Liver (tissue), 3 donors: ENCODE data around the gene WDR90.

ENCODE experiments used
- EGR1 ChIP-seq, 2 donors: IDR thresholded peaks; 2 replicates each; pipeline ENCODE4 v1.6.1; 2016 to 2018; ENCODE audit warnings: antibody characterized with exemption in 2 of 2, low read depth in 2 of 2
- FOXA1 ChIP-seq: IDR thresholded peaks from 2 replicates; pipeline ENCODE4 v1.6.1; 2016; ENCODE audit warnings: antibody characterized with exemption
- JUND ChIP-seq, 2 donors: IDR thresholded peaks; 2 replicates each; pipeline ENCODE4 v1.6.1; 2016; ENCODE audit warnings: antibody characterized with exemption in 2 of 2
- RAD21 ChIP-seq, 2 donors: IDR thresholded peaks; 2 replicates each; pipeline ENCODE4 v1.6.1; 2016; ENCODE audit warnings: antibody characterized with exemption in 2 of 2, mild to moderate bottlenecking in 2 of 2
- SP1 ChIP-seq: IDR thresholded peaks from 2 replicates; pipeline ENCODE4 v1.6.1; 2018; ENCODE audit warnings: antibody characterized with exemption, mild to moderate bottlenecking
- TAF1 ChIP-seq: conservative IDR thresholded peaks from 2 replicates; pipeline ENCODE4 v1.6.1; 2016; ENCODE audit warnings: antibody characterized with exemption, mild to moderate bottlenecking
- YY1 ChIP-seq: IDR thresholded peaks from 2 replicates; pipeline ENCODE4 v1.6.1; 2016; ENCODE audit warnings: antibody characterized with exemption, mild to moderate bottlenecking
- TF ChIP-seq, protein P1 (sequence below): fragments of 150-350 bp; IDR thresholded peaks from 2 replicates; pipeline ENCODE4 v1.5.1; 2017; ENCODE audit warnings: improper control_type of control experiment, low read depth, low read length; ENCODE audit not compliant: missing input control
- TF ChIP-seq, protein P2 (sequence below): IDR thresholded peaks from 2 replicates; pipeline ENCODE4 v1.6.1; 2016; ENCODE audit warnings: antibody characterized with exemption, mild to moderate bottlenecking
- TF ChIP-seq, protein P3 (sequence below): IDR thresholded peaks from 2 replicates; pipeline ENCODE4 v1.6.1; 2016; ENCODE audit warnings: antibody characterized with exemption
- TF ChIP-seq, protein P4 (sequence below): IDR thresholded peaks from 2 replicates; pipeline ENCODE4 v1.6.1; 2016; ENCODE audit warnings: antibody characterized with exemption
- donor health status: healthy.
- donor health status: healthy.

DNA sequence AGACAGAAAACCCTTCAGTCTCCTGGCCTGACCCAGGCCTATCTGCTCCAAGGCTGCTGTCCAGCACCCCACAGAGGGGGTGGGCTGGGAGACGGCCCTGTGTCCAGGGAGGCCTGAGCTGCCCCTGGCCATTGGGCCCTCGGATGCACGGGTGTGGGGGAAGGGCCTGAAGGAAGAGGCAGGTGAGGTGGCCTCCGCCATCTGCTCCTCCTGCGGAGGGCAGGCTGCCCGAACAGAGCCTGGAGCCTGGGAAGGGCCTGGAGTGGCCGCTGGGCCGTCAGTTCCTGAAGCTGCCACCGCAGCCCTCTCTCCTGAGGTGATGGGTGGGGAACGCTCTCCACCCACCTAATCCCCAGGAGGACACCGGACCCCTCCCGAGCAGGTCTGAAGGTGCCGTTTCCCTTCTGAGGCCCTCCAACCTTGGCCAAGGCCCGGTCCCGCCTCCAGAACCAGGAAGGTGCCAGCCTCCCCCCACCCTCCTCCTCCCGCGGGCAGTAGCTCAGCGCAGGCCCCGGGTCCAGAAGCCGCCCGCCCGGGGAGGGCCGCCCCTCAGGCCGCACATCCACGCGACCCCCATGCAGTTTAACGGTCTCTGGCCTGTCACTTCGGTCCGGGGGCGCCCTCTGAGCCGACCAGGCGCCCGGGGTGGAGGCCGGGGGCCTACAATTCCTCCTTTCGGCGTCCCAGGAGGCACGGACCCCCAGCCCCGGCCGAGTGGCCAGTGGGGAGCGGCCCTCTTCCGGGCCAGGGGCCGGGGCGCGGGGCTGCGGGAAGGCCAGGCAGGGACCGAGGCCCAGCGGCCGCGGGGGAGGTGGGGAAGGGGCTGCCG is 55.6 kb downstream of the WDR90 start:
- TF ChIP-seq JUND (IDR thresholded peaks at IDR 0.05) (no peak), TAF1 (no peak), YY1 (no peak), FOXA1 (no peak), RAD21 (IDR thresholded peaks at IDR 0.05) (no peak), SP1 (no peak), EGR1 (IDR thresholded peaks at IDR 0.05; ENCODE audit: low read depth in 2 of 2) (no peak)
- TF ChIP-seq, protein P1, sequence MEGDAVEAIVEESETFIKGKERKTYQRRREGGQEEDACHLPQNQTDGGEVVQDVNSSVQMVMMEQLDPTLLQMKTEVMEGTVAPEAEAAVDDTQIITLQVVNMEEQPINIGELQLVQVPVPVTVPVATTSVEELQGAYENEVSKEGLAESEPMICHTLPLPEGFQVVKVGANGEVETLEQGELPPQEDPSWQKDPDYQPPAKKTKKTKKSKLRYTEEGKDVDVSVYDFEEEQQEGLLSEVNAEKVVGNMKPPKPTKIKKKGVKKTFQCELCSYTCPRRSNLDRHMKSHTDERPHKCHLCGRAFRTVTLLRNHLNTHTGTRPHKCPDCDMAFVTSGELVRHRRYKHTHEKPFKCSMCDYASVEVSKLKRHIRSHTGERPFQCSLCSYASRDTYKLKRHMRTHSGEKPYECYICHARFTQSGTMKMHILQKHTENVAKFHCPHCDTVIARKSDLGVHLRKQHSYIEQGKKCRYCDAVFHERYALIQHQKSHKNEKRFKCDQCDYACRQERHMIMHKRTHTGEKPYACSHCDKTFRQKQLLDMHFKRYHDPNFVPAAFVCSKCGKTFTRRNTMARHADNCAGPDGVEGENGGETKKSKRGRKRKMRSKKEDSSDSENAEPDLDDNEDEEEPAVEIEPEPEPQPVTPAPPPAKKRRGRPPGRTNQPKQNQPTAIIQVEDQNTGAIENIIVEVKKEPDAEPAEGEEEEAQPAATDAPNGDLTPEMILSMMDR = no peak
- TF ChIP-seq, protein P2, sequence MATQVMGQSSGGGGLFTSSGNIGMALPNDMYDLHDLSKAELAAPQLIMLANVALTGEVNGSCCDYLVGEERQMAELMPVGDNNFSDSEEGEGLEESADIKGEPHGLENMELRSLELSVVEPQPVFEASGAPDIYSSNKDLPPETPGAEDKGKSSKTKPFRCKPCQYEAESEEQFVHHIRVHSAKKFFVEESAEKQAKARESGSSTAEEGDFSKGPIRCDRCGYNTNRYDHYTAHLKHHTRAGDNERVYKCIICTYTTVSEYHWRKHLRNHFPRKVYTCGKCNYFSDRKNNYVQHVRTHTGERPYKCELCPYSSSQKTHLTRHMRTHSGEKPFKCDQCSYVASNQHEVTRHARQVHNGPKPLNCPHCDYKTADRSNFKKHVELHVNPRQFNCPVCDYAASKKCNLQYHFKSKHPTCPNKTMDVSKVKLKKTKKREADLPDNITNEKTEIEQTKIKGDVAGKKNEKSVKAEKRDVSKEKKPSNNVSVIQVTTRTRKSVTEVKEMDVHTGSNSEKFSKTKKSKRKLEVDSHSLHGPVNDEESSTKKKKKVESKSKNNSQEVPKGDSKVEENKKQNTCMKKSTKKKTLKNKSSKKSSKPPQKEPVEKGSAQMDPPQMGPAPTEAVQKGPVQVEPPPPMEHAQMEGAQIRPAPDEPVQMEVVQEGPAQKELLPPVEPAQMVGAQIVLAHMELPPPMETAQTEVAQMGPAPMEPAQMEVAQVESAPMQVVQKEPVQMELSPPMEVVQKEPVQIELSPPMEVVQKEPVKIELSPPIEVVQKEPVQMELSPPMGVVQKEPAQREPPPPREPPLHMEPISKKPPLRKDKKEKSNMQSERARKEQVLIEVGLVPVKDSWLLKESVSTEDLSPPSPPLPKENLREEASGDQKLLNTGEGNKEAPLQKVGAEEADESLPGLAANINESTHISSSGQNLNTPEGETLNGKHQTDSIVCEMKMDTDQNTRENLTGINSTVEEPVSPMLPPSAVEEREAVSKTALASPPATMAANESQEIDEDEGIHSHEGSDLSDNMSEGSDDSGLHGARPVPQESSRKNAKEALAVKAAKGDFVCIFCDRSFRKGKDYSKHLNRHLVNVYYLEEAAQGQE = no peak
- TF ChIP-seq, protein P3, sequence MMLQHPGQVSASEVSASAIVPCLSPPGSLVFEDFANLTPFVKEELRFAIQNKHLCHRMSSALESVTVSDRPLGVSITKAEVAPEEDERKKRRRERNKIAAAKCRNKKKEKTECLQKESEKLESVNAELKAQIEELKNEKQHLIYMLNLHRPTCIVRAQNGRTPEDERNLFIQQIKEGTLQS = no peak
- TF ChIP-seq, protein P4, sequence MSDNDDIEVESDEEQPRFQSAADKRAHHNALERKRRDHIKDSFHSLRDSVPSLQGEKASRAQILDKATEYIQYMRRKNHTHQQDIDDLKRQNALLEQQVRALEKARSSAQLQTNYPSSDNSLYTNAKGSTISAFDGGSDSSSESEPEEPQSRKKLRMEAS = no peak
